GM19023 (cell line): ENCODE results near the gene NFKBIE.

ENCODE experiments used
- ATAC-seq: cut with Tn5 transposase; IDR thresholded peaks from one replicate; pipeline ENCODE4 v1.9.1; 2021; ENCODE audit warnings: mild to moderate bottlenecking, moderate library complexity; ENCODE audit not compliant: unreplicated experiment

The NFKBIE gene

GRCh38 chr6:44229376-44230033, 35.8 kb downstream of the NFKBIE start:
- ATAC-seq, result no peak

- no peak for ATAC-seq
Measured at GRCh38 chr6:44228836-44229235, 36.5 kb downstream of the NFKBIE start.

DNA sequence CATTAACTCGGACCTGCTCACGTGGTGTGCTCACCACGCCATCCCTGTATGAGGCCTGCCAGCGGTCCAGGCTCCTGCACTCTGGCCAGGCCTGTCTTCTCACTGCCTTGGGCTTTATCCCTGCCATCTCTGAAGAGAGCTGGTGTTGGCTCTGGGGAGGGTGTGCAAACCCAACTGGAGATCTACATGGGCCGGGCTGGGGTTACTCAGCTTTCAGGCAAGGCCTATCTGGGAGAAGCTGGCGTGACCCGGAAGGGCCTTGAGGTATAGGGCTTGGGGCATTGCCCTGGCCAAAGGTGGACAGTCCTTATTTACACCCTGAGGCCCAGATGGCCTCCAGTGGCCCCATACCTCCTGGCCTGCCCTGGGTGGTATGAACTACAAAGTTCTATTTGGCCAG, 36.9 kb downstream of the NFKBIE start:
- ATAC-seq, result no peak

GRCh38 chr6:44228031-44228430, 37.3 kb downstream of the NFKBIE start:
- no peak for ATAC-seq

- ATAC-seq, result no peak
Measured at GRCh38 chr6:44227148-44227793, 38.1 kb downstream of the NFKBIE start.

DNA sequence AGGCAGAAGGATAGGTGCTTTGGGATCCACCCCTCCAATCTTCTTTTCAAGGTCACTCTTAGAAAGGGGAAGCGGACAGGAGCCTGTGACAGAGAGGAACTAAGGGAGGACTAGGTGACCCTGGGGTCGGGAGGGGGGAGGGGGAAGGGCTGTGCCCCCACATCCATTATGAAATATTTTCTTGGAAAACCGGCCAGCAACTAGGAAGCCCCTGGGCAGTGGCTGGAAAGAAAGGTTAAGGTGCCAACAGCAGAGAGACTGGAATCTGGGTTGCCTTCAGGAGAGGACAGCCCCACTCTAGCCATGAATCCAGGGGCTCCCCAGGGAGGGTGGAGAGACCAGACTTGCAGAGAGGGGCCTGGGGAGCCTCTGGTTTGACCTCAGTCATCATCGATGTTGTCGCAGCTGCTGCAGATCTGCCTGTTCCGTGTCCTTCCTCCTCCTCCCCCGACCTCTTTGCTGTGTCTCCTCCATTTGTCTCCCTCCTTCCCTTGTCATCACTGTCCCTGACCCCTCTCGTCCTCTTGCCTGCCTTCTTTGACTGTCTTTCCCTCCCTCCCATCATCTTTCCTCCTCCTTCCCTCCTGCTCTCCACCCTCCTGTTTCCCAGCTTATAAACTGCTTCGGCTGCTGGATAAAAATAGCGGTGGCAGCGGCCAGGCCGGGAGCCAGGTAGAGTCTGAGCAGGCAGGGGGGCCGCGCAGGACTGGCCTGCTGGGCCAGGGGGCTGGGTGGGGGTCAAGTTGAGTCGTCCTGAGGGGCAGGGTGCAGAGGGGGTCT, 38.8 kb downstream of the NFKBIE start:
- no peak for ATAC-seq

DNA sequence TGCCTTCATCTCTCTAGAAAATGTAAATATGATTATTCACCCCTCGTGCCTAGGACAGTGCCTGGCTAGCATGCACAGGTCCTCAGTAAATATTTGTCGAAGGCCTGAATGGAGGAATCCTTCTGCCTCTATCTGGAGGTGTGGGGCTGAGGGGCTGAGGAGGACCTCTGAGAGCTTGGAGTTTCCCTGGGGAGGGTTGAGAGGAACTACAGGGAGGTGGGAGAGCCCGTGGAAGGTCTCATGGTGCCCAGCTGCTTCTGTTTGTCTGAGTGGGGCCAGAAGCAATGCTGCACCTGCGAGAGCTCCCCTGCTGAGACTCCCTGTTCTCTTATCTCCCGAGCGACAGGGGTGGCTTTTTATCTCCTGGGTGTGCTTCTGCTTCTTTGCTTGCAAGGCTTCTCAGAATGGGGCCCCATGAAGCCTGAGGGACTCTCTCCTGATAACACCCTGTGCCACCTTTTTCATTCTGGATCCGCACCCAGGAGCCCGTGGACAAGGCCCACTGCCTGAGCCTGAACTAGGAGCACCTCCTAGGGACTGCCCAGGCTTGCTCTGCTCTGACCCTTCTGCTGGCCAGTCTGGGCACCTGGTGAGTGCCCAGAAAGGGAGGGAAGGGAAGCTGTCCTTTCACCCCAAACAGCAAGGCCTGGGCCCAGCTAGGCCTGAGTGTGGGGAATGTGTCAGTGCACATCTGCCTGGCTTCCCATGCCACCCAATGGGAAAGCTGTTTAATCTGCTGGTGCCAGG, 39.6 kb downstream of the NFKBIE start:
- ATAC-seq, result no peak

DNA sequence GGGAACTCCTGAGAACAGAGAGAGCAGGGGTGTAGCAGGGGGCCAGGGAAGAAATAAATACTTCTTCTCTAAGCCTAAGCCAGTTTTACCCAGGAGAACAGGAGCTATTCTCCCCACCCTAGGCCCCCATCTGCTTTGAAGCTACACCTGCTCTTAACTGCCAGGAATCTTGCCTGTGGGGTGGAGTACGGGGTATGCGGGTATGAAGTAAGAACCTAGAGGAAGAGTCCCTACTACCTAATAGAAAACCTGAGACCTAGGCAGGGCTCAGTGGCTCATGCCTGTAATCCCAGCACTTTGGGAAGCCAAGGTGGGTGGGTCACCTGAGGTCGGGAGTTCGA, 40.4 kb downstream of the NFKBIE start:
- no peak for ATAC-seq

- peak; percentile 5 for ATAC-seq
Measured at GRCh38 chr6:44224029-44224964, 41.1 kb downstream of the NFKBIE start.

- ATAC-seq, result peak; percentile 39
Measured at GRCh38 chr6:44223319-44224028, 41.9 kb downstream of the NFKBIE start, which contains the start of gene SLC29A1. Gene SLC29A1 (plus strand): TSS chr6:44223595. CDS start chr6:44227314, 3,719 bp downstream.

DNA sequence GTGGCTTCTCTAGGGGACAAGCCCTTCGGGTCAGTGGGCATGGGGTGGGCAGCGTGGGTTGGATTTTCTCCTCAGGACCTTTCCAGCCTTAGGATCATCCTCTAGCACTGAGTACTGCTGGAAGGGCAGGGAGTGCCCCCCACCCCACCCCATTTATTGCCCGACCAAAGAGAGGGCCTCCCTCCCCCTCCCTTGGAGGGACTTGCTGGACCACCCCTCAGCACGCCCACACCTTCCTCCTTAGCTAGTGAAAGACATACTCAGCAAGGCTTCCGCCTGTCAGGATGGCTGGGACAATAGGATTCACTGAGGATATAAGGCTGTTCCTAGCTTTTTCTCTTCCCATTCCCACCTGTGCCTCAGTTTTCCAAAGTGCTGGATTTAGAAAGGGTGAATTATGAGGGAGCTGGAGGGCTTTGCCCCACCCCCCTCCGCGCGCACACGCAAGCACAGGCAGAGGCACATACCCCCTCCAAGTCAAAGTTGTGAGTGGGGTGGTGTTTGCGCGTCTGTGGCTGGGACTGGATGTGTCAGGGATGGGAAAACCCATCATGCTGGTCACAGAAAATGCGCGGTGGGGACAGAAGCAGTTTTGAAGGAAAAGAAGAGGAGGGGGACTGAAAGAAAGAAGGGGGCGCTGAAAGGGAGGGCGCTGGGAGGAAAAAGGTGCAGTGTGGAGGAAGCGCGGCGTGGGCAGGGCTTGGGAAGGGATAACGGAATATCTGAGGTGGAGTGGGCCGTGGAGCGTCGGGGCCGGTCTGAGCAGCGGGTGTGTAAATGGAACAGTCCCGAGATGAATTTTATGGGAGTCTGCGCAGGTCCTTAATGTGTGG, 42.6 kb downstream of the NFKBIE start:
- ATAC-seq, result no peak

- no peak for ATAC-seq
Measured at GRCh38 chr6:44221961-44222335, 43.4 kb downstream of the NFKBIE start.

- ATAC-seq, result peak; percentile 46
Measured at GRCh38 chr6:44221291-44221960, 43.9 kb downstream of the NFKBIE start.

GRCh38 chr6:44220913-44221290, 44.4 kb downstream of the NFKBIE start:
- ATAC-seq, result no peak

GRCh38 chr6:44219815-44220784, 45.3 kb downstream of the NFKBIE start:
- ATAC-seq, result no peak

- peak; percentile 61 for ATAC-seq
Measured at GRCh38 chr6:44219053-44219814, 46.1 kb downstream of the NFKBIE start.
